HCT116 (cell line): ENCODE measurements around the gene LIPG. TPM values are rescaled to one million over a fixed set of nuclear protein-coding genes. Genes with fewer than 3 reads are reported as not detected.

Experiments used
- ATAC-seq: fragments of 200-7000 bp; cut with Tn5 transposase; 2 replicates; pipeline ENCODE4 v1.9.1; 2020; ENCODE audit warnings: mild to moderate bottlenecking, moderate library complexity
- BruUV-seq: library from RNA; stranded (reverse); fragments of 400-500 nt; replicated peaks from 2 replicates; lab custom pipeline; 2021; lab: Mats Ljungman, UMichigan
- CTCF ChIA-PET: fragments of 300-600 bp; sonication (Branson Sonifier 250); formaldehyde crosslinking; loops from one replicate; lab custom pipeline; 2021; ENCODE audit warnings: antibody characterized with exemption; lab: Charles Lee
- POLR2A ChIA-PET: fragments of 300-600, 350-600 bp; sonication (Branson Sonifier 250); formaldehyde crosslinking; loops from one replicate; lab custom pipeline; 2021; ENCODE audit warnings: antibody characterized with exemption; lab: Charles Lee
- RAD21 ChIA-PET, 2 experiments: fragments of 300-600 bp; sonication (Branson Sonifier 250); formaldehyde crosslinking; loops; one replicate each; lab custom pipeline; 2023; ENCODE audit warnings: low total read pairs in 2 of 2; ENCODE audit not compliant: uncharacterized antibody in 2 of 2, unreplicated experiment in 2 of 2, low non-redundant PET in 1 of 2; lab: Charles Lee
- DNase-seq: peaks from one replicate; pipeline ENCODE4 v3.0.0-alpha.2; 2010; ENCODE audit warnings: low read depth, low spot score
- H2AFZ ChIP-seq: fragments of 200-600 bp; shearing (Covaris generic), sonication (generic); 2 replicates; pipeline ENCODE4 v1.6.1; 2017; ENCODE audit warnings: low read depth, mixed run types, mixed read lengths, antibody characterized with exemption, low read length; ENCODE audit not compliant: poor library complexity, severe bottlenecking
- H3K27ac ChIP-seq: 2 replicates; pipeline ENCODE4 v1.5.1; 2012; ENCODE audit warnings: low read depth, low read length
- H3K27me3 ChIP-seq: fragments of 200-600 bp; sonication (generic); 2 replicates; pipeline ENCODE4 v1.6.1; 2016; ENCODE audit warnings: mixed run types, low read length, mixed read lengths; ENCODE audit not compliant: insufficient read depth
- H3K36me3 ChIP-seq, 2 experiments: fragments of 200-500 bp in 1 of 2; fragments of 200-600 bp in 1 of 2; sonication (Bioruptor generic) in 1 of 2; sonication (generic) in 1 of 2; 2 replicates each; pipeline versions ENCODE4 v1.5.1 to v1.6.1; 2014 to 2016; ENCODE audit warnings: low read length in 2 of 2, inconsistent platforms in 1 of 2, mixed read lengths in 1 of 2, mixed run types in 1 of 2; ENCODE audit not compliant: insufficient read depth in 2 of 2, control insufficient read depth in 1 of 2
- H3K4me1 ChIP-seq, 2 experiments: fragments of 200-600 bp in 1 of 2; sonication (generic) in 1 of 2; 2 replicates each; pipeline versions ENCODE4 v1.5.1 to v1.6.1; 2012 to 2017; ENCODE audit warnings: low read length in 2 of 2, inconsistent platforms in 1 of 2, mild to moderate bottlenecking in 1 of 2, mixed read lengths in 1 of 2, mixed run types in 1 of 2, moderate library complexity in 1 of 2; ENCODE audit not compliant: insufficient read depth in 2 of 2, control insufficient read depth in 1 of 2
- H3K4me2 ChIP-seq: fragments of 200-600 bp; sonication (generic); 2 replicates; pipeline ENCODE4 v1.6.1; 2017; ENCODE audit warnings: mixed run types, low read length, mixed read lengths
- H3K4me3 ChIP-seq, 2 experiments: fragments of 200-600 bp in 1 of 2; sonication (generic) in 1 of 2; replicated peaks in 1 of 2; 2 replicates each; pipeline ENCODE4 v1.5.1; 2011 to 2016; ENCODE audit warnings: low read length in 2 of 2, control low read depth in 1 of 2, low read depth in 1 of 2, mild to moderate bottlenecking in 1 of 2, mixed read lengths in 1 of 2, mixed run types in 1 of 2
- H3K79me2 ChIP-seq: fragments of 200-600 bp; sonication (generic); 2 replicates; pipeline ENCODE4 v1.6.1; 2017; ENCODE audit warnings: mild to moderate bottlenecking, mixed run types, low read length, moderate library complexity, mixed read lengths; ENCODE audit not compliant: insufficient read depth
- H3K9ac ChIP-seq: fragments of 200-600 bp; sonication (generic); 2 replicates; pipeline ENCODE4 v1.6.1; 2016; ENCODE audit warnings: low read length, mixed read lengths
- H3K9me2 ChIP-seq: fragments of 200-600 bp; sonication (generic), shearing (Covaris generic); 2 replicates; pipeline ENCODE4 v1.6.1; 2017; ENCODE audit warnings: mixed run types, mild to moderate bottlenecking, moderate library complexity; ENCODE audit not compliant: insufficient read depth
- H3K9me3 ChIP-seq, 2 experiments: fragments of 200-500 bp in 1 of 2; fragments of 200-600 bp in 1 of 2; sonication (Bioruptor generic) in 1 of 2; sonication (generic) in 1 of 2; 2 replicates each; pipeline ENCODE4 v1.6.1; 2014 to 2017; ENCODE audit warnings: low read length in 2 of 2, mixed read lengths in 2 of 2, inconsistent platforms in 1 of 2, low read depth in 1 of 2, mild to moderate bottlenecking in 1 of 2, mixed run types in 1 of 2, moderate library complexity in 1 of 2; ENCODE audit not compliant: control insufficient read depth in 1 of 2, insufficient read depth in 1 of 2
- H4K20me1 ChIP-seq: fragments of 200-600 bp; sonication (generic), shearing (Covaris generic); 2 replicates; pipeline ENCODE4 v1.6.1; 2017; ENCODE audit warnings: mixed run types, mild to moderate bottlenecking, moderate library complexity; ENCODE audit not compliant: insufficient read depth
- EGR1 ChIP-seq: IDR thresholded peaks from 2 replicates; pipeline ENCODE4 v1.6.1; 2012; ENCODE audit warnings: low read depth
- ELF1 ChIP-seq: IDR thresholded peaks from 2 replicates; pipeline ENCODE4 v1.6.1; 2012; ENCODE audit warnings: low read depth, borderline replicate concordance
- EZH2 ChIP-seq: fragments of 200-600 bp; sonication (generic); IDR thresholded peaks from 2 replicates; pipeline ENCODE4 v1.6.1; 2017; ENCODE audit warnings: antibody characterized with exemption, mixed run types
- EZH2phosphoT487 ChIP-seq: fragments of 200-600 bp; IDR thresholded peaks from 2 replicates; pipeline ENCODE4 v1.6.1; 2018; ENCODE audit warnings: antibody characterized with exemption, borderline replicate concordance
- FOSL1 ChIP-seq: IDR thresholded peaks from 2 replicates; pipeline ENCODE4 v1.6.1; 2012; ENCODE audit warnings: low read depth
- JUND ChIP-seq: IDR thresholded peaks from 2 replicates; pipeline ENCODE4 v1.6.1; 2012
- MAX ChIP-seq: IDR thresholded peaks from 2 replicates; pipeline ENCODE4 v1.6.1; 2012
- POLR2A ChIP-seq: IDR thresholded peaks from 2 replicates; pipeline ENCODE4 v1.7.0; 2011; ENCODE audit warnings: borderline replicate concordance; ENCODE audit not compliant: insufficient read depth, insufficient read length; ENCODE audit errors: extremely low read depth
- POLR2AphosphoS5 ChIP-seq: IDR thresholded peaks from 2 replicates; pipeline ENCODE4 v1.6.1; 2011; ENCODE audit warnings: mild to moderate bottlenecking, low read depth, low read length, moderate library complexity
- SIN3A ChIP-seq: IDR thresholded peaks from 2 replicates; pipeline ENCODE4 v1.6.1; 2012; ENCODE audit warnings: low read depth
- SP1 ChIP-seq: IDR thresholded peaks from 2 replicates; pipeline ENCODE4 v1.6.1; 2012; ENCODE audit warnings: low read depth
- SRF ChIP-seq: IDR thresholded peaks from 2 replicates; pipeline ENCODE4 v1.6.1; 2012; ENCODE audit warnings: low read depth
- TCF7L2 ChIP-seq: IDR thresholded peaks from 2 replicates; pipeline ENCODE4 v1.7.0; 2011; ENCODE audit warnings: borderline replicate concordance, inconsistent platforms; ENCODE audit not compliant: insufficient read depth, insufficient read length; ENCODE audit errors: extremely low read depth
- ZBTB33 ChIP-seq: IDR thresholded peaks from 2 replicates; pipeline ENCODE4 v1.6.1; 2011; ENCODE audit warnings: mild to moderate bottlenecking, low read length, moderate library complexity; ENCODE audit not compliant: insufficient replicate concordance; ENCODE audit errors: extremely low read depth
- ZFX ChIP-seq: fragments of 450-650 bp; IDR thresholded peaks from 2 replicates; pipeline ENCODE4 v1.6.1; 2017
- ZNF274 ChIP-seq: fragments of 200-500 bp; sonication (Bioruptor generic); IDR thresholded peaks from 2 replicates; pipeline ENCODE4 v1.6.1; 2014; ENCODE audit warnings: mild to moderate bottlenecking, low read depth, low read length, inconsistent platforms
- intact Hi-C: fragments of 100-400 bp; cut with micrococcal nuclease; formaldehyde crosslinking; loops from 2 replicates; pipeline ENCODE4 v1.10.0; 2022
- total RNA-seq: library from RNA; stranded (reverse); gene quantifications from one replicate; pipeline ENCODE4 v1.2.1, GENCODE V29; 2021; ENCODE audit not compliant: unreplicated experiment
- TF ChIP-seq, protein P1 (sequence below): IDR thresholded peaks from 2 replicates; pipeline ENCODE4 v1.6.1; 2012; ENCODE audit warnings: low read depth

The LIPG gene
- total RNA-seq, 1 experiment from 2014 or later: 2.6 TPM

DNA sequence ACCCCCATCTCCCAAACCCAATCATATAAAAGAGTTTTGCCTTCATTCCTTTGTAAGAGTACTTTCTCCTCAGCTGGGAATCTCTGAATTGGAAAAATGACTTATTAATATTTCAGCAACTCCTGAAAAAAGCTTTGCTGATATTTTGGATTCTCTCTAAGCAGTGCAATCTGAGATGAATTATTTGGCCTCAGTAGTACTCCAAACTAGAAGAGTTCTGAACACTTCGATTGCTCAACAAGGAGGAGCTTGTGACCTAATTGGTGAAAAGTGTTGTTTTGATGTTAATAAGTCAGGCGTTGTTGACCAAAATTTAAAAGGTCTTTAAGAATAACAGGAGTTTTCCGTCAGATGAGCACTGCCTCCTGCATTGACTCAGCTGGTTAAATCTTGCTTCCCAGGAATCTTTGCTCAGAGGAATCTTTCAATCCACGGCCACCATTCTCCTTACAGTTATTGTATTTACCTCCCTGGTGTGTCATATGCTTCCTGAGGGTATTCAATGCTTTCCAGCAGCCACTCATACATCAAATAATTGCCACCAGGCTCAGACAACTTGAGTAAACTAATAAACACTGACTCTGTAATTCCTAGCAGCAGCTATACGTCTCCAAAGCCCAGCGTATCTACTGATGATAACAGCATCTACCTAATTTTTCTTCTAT lies 24.5 kb upstream of the LIPG start:
- H3K9ac ChIP-seq: no peak overlapping the region
- no peaks in the 10 kb centered on the region for H3K79me2 ChIP-seq
- no TSS peak for BruUV-seq
- no peaks in the 10 kb centered on the region for H3K9me3 ChIP-seq
- ChIA-PET CTCF (no interaction called here), POLR2A (no interaction called here), RAD21 (no interaction called here)
- no peaks in the 10 kb centered on the region for H3K36me3 ChIP-seq
- DNase-seq: no peak
- no peak overlapping the region for H3K27ac ChIP-seq
- H4K20me1 ChIP-seq: no peaks in the 10 kb centered on the region
- no peak overlapping the region for H2AFZ ChIP-seq
- H3K4me2 ChIP-seq: no peak overlapping the region
- no peak overlapping the region for H3K4me3 ChIP-seq
- peaks cover 3% of the 10 kb centered on the region in 2 experiments; a peak in 2 of 4 replicates for H3K4me1 ChIP-seq
- intact Hi-C loops: no loop called here
- no peaks in the 10 kb centered on the region for H3K27me3 ChIP-seq
- TF ChIP-seq ELF1 (no peak), EZH2 (no peak), FOSL1 (no peak), JUND (no peak), EGR1 (no peak), ZNF274 (no peak), EZH2phosphoT487 (no peak), ZBTB33 (no peak), SIN3A (no peak), TCF7L2 (no peak), SRF (no peak), SP1 (no peak), POLR2A (no peak), MAX (no peak), ZFX (no peak), POLR2AphosphoS5 (no peak)
- TF ChIP-seq, protein P1, sequence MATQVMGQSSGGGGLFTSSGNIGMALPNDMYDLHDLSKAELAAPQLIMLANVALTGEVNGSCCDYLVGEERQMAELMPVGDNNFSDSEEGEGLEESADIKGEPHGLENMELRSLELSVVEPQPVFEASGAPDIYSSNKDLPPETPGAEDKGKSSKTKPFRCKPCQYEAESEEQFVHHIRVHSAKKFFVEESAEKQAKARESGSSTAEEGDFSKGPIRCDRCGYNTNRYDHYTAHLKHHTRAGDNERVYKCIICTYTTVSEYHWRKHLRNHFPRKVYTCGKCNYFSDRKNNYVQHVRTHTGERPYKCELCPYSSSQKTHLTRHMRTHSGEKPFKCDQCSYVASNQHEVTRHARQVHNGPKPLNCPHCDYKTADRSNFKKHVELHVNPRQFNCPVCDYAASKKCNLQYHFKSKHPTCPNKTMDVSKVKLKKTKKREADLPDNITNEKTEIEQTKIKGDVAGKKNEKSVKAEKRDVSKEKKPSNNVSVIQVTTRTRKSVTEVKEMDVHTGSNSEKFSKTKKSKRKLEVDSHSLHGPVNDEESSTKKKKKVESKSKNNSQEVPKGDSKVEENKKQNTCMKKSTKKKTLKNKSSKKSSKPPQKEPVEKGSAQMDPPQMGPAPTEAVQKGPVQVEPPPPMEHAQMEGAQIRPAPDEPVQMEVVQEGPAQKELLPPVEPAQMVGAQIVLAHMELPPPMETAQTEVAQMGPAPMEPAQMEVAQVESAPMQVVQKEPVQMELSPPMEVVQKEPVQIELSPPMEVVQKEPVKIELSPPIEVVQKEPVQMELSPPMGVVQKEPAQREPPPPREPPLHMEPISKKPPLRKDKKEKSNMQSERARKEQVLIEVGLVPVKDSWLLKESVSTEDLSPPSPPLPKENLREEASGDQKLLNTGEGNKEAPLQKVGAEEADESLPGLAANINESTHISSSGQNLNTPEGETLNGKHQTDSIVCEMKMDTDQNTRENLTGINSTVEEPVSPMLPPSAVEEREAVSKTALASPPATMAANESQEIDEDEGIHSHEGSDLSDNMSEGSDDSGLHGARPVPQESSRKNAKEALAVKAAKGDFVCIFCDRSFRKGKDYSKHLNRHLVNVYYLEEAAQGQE: no peak
- ATAC-seq: no peak
- no peaks in the 10 kb centered on the region for H3K9me2 ChIP-seq
